HG03103 (cell line): ENCODE measurements around the gene IQGAP1.

Experiments used
- ATAC-seq: cut with Tn5 transposase; IDR thresholded peaks from one replicate; pipeline ENCODE4 v1.9.1; 2021; ENCODE audit warnings: low read depth; ENCODE audit not compliant: unreplicated experiment

The IQGAP1 gene

GRCh38 chr15:90436952-90437351 lies 48.9 kb downstream of the IQGAP1 start:
- ATAC-seq = no peak

GRCh38 chr15:90437516-90437915 lies 49.5 kb downstream of the IQGAP1 start:
- no peak for ATAC-seq

GRCh38 chr15:90439946-90440345 lies 51.9 kb downstream of the IQGAP1 start:
- no peak for ATAC-seq

GRCh38 chr15:90441027-90441426 lies 53.0 kb downstream of the IQGAP1 start:
- ATAC-seq = no peak

- ATAC-seq = no peak
These were observed 54.4 kb downstream of the IQGAP1 start for GRCh38 chr15:90442423-90442822.

GRCh38 chr15:90449206-90449735 lies 61.2 kb downstream of the IQGAP1 start:
- ATAC-seq = no peak

GRCh38 chr15:90451053-90451850 lies 63.2 kb downstream of the IQGAP1 start:
- no peak for ATAC-seq

GRCh38 chr15:90456236-90456635 lies 68.2 kb downstream of the IQGAP1 start:
- no peak for ATAC-seq

- no peak for ATAC-seq
These were observed 70.0 kb downstream of the IQGAP1 start for GRCh38 chr15:90458061-90458460.

- ATAC-seq = no peak
These were observed 71.3 kb downstream of the IQGAP1 start for GRCh38 chr15:90459368-90459767.

- ATAC-seq = no peak
These were observed 72.2 kb downstream of the IQGAP1 start for GRCh38 chr15:90460142-90460824.

GRCh38 chr15:90463381-90463780 lies 75.3 kb downstream of the IQGAP1 start:
- ATAC-seq = no peak

- ATAC-seq = no peak
These were observed 77.3 kb downstream of the IQGAP1 start for GRCh38 chr15:90465140-90465929.

- ATAC-seq = no peak
These were observed 78.0 kb downstream of the IQGAP1 start for GRCh38 chr15:90465930-90466567.

- no peak for ATAC-seq
These were observed 81.7 kb downstream of the IQGAP1 start for GRCh38 chr15:90469723-90470122.

- no peak for ATAC-seq
These were observed 82.4 kb downstream of the IQGAP1 start for GRCh38 chr15:90470453-90470852.

- ATAC-seq = no peak
These were observed 83.1 kb downstream of the IQGAP1 start for GRCh38 chr15:90471126-90471525.

GRCh38 chr15:90471769-90472168 lies 83.7 kb downstream of the IQGAP1 start:
- ATAC-seq = no peak

- ATAC-seq = no peak
These were observed 90.9 kb downstream of the IQGAP1 start for GRCh38 chr15:90478846-90479481.

- no peak for ATAC-seq
These were observed 91.6 kb downstream of the IQGAP1 start for GRCh38 chr15:90479656-90480055.
